Measurements from ENCODE around the gene BABAM2.

BABAM2 gene

GRCh38 chr2:28348149-28348567 lies 457.6 kb downstream of the BABAM2 start:
- no peak for DNase-seq (ENCODE audit: low spot score)

GRCh38 chr2:28348921-28349320 lies 458.4 kb downstream of the BABAM2 start:
- DNase-seq (ENCODE audit: low spot score): no peak

- DNase-seq (ENCODE audit: low spot score): no peak
Measured at GRCh38 chr2:28349546-28350165, 459.1 kb downstream of the BABAM2 start.

- no peak for DNase-seq (ENCODE audit: low spot score)
Measured at GRCh38 chr2:28350196-28350595, 459.7 kb downstream of the BABAM2 start.

GRCh38 chr2:28350791-28351285 lies 460.3 kb downstream of the BABAM2 start:
- DNase-seq (ENCODE audit: low spot score): no peak

GRCh38 chr2:28351621-28352020 lies 461.1 kb downstream of the BABAM2 start:
- DNase-seq (ENCODE audit: low spot score): no peak

- DNase-seq (ENCODE audit: low spot score): no peak
Measured at GRCh38 chr2:28352104-28352503, 461.6 kb downstream of the BABAM2 start.

GRCh38 chr2:28352610-28353195 lies 462.2 kb downstream of the BABAM2 start:
- DNase-seq (ENCODE audit: low spot score): no peak

- no peak for DNase-seq (ENCODE audit: low spot score)
Measured at GRCh38 chr2:28354920-28355520, 464.5 kb downstream of the BABAM2 start.

- no peak for DNase-seq (ENCODE audit: low spot score)
Measured at GRCh38 chr2:28355521-28356094, 465.1 kb downstream of the BABAM2 start.

GRCh38 chr2:28356095-28356911 lies 465.8 kb downstream of the BABAM2 start:
- no peak for DNase-seq (ENCODE audit: low spot score)

- no peak for DNase-seq (ENCODE audit: low spot score)
Measured at GRCh38 chr2:28357055-28357454, 466.5 kb downstream of the BABAM2 start.

GRCh38 chr2:28357948-28358667 lies 467.6 kb downstream of the BABAM2 start:
- no peak for DNase-seq (ENCODE audit: low spot score)

GRCh38 chr2:28358668-28359201 lies 468.2 kb downstream of the BABAM2 start:
- no peak for DNase-seq (ENCODE audit: low spot score)

- DNase-seq (ENCODE audit: low spot score): no peak
Measured at GRCh38 chr2:28359222-28360057, 468.9 kb downstream of the BABAM2 start.

GRCh38 chr2:28360058-28360717 lies 469.7 kb downstream of the BABAM2 start:
- no peak for DNase-seq (ENCODE audit: low spot score)

GRCh38 chr2:28360718-28361293 lies 470.3 kb downstream of the BABAM2 start:
- DNase-seq (ENCODE audit: low spot score): no peak

- DNase-seq (ENCODE audit: low spot score): no peak
Measured at GRCh38 chr2:28361991-28362710, 471.6 kb downstream of the BABAM2 start.

Measured in HuH-7 (cell line).